HG03103 (cell line): ENCODE measurements around the gene TLR7.

Experiments
- ATAC-seq: cut with Tn5 transposase; IDR thresholded peaks from one replicate; pipeline ENCODE4 v1.9.1; 2021; ENCODE audit warnings: low read depth; ENCODE audit not compliant: unreplicated experiment

TLR7 gene

GRCh38 chrX:12921886-12922598 is 55.2 kb downstream of the TLR7 start:
- ATAC-seq, result no peak

GRCh38 chrX:12922599-12922919 is 55.7 kb downstream of the TLR7 start:
- ATAC-seq, result no peak

DNA sequence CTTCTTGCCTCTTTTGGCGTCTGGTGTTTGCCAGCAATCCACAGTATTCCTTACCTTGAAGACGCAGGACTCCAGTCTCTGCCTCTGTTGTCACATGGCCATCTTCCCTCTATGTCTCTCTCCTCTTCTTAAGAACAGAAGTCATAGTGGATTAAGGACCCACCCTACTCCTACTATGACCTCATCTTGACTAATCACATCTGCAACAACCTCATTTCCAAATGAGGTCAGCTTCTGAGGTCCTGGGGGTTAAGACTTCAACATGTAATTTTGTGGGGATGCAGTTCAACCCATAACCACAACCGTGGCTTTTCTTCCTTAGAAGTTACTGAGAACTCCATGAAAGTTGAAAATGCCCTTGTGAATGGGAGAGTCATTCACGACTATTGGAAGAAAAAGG is 62.8 kb downstream of the TLR7 start:
- ATAC-seq, result no peak

GRCh38 chrX:12930150-12930549 is 63.3 kb downstream of the TLR7 start:
- no peak for ATAC-seq

DNA sequence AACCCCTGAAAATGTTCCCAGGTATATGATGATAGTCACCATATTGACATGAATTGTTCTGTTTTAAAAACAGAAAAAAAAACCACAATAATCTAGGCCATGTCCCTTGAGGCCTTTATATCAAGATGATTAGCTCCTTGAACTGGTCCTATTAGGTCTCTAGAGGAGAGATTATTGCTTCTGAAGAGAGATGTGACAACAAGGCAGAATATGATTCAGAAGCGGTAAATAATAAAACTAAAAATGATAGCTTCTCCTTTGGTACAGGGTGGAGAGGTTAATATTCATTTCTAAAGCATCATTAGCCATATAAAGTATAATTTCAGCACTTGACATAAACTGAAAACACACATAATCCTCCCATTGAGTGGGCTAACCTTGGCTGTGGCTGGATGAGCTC is 65.4 kb downstream of the TLR7 start:
- no peak for ATAC-seq

DNA sequence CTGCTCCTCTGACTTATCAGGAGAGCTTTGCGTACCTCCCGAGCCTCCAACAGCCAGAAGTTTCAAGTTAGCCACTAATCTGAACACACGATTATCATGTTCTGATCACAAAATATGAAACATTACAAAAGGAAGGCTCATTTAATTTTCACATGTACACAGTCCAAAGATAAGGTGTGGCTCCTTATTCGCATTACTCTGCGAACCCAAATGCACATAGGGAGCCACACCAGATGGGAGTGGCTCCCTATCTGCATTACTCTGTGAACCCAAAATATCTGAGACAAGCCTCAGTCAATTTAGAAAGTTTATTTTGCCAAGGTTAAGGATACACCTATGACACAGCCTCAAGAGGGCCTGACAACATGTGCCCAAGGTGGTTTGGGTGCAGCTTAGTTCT is 68.0 kb downstream of the TLR7 start:
- no peak for ATAC-seq

DNA sequence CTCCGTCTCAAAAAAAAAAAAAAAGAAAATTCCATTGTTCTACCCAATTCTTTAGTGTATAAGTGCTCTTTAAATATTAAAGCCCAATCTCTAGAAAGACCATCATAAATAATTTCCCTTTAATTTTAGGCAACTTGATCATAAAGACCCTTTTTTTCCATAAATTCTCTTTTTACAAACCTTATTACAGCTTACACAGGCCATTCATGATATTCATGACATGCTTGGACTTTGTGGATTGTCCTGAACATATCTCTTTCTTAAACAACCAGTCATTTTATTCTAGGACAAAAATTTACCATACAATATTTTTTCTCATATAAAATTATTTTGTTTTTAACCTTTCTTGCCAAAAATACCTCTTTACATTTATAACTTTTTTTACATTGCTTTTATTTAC is 70.1 kb downstream of the TLR7 start:
- ATAC-seq, result no peak
